ENCODE data around the gene AKAP8.

Gene AKAP8

DNA sequence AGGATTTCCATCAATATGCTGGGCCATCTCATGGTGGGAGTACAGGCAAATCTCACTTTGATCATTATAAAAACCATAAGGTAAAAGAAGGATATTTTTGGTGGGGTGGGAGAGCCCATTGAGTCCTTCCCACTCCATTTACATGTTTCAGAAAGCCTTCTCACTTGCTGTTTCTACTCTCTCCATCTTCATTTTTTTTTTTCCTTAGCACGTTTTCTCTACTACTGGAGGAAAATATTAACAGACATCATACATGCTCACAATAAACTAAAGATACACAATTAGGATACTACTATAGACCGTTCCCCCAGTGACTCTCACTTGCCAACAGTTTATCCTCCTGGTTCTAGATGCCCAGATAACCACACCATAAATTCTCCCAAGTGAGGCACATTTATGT is 1.8 kb upstream of the AKAP8 start:
- Histone ChIP-seq H3K4me3 (ENCODE audit: low read length, poor library complexity, severe bottlenecking) (no peak overlapping the region), H3K79me2 (ENCODE audit: insufficient read depth, low read length) (peaks cover 33% of the 10 kb centered on the region), H3K4me2 (ENCODE audit: low read depth, low read length, poor library complexity, severe bottlenecking) (no peak overlapping the region), H3K9me2 (replicated peaks; ENCODE audit: low read depth, low read length) (no peaks in the 10 kb centered on the region), H3F3A (ENCODE audit: low read depth) (no peaks in the 10 kb centered on the region; the same call in 1 of the 2 replicates), H3K27me3 (ENCODE audit: insufficient read depth, low read length, poor library complexity, severe bottlenecking) (peaks cover 8% of the 10 kb centered on the region), H3K9me3 (ENCODE audit: insufficient read depth, low read depth, low read length) (no peaks in the 10 kb centered on the region), H3K9ac (ENCODE audit: low read depth, low read length, poor library complexity, severe bottlenecking) (no peak overlapping the region), H4K20me1 (ENCODE audit: insufficient read depth, low read length, poor library complexity, severe bottlenecking) (peaks cover 24% of the 10 kb centered on the region), H3K36me3 (ENCODE audit: insufficient read depth, low read length) (peaks cover 20% of the 10 kb centered on the region; the same call in 1 of the 2 replicates), H3K4me1 (ENCODE audit: insufficient read depth, low read length, poor library complexity, severe bottlenecking) (peaks cover 20% of the 10 kb centered on the region), H2AFZ (ENCODE audit: low read length) (no peak overlapping the region)
- TF ChIP-seq, protein P1, sequence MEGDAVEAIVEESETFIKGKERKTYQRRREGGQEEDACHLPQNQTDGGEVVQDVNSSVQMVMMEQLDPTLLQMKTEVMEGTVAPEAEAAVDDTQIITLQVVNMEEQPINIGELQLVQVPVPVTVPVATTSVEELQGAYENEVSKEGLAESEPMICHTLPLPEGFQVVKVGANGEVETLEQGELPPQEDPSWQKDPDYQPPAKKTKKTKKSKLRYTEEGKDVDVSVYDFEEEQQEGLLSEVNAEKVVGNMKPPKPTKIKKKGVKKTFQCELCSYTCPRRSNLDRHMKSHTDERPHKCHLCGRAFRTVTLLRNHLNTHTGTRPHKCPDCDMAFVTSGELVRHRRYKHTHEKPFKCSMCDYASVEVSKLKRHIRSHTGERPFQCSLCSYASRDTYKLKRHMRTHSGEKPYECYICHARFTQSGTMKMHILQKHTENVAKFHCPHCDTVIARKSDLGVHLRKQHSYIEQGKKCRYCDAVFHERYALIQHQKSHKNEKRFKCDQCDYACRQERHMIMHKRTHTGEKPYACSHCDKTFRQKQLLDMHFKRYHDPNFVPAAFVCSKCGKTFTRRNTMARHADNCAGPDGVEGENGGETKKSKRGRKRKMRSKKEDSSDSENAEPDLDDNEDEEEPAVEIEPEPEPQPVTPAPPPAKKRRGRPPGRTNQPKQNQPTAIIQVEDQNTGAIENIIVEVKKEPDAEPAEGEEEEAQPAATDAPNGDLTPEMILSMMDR (conservative IDR thresholded peaks at IDR 0.05; ENCODE audit: low read length), result no peak
- no peak for TF ChIP-seq EZH2phosphoT487 (IDR thresholded peaks at IDR 0.05; ENCODE audit: borderline replicate concordance)

DNA sequence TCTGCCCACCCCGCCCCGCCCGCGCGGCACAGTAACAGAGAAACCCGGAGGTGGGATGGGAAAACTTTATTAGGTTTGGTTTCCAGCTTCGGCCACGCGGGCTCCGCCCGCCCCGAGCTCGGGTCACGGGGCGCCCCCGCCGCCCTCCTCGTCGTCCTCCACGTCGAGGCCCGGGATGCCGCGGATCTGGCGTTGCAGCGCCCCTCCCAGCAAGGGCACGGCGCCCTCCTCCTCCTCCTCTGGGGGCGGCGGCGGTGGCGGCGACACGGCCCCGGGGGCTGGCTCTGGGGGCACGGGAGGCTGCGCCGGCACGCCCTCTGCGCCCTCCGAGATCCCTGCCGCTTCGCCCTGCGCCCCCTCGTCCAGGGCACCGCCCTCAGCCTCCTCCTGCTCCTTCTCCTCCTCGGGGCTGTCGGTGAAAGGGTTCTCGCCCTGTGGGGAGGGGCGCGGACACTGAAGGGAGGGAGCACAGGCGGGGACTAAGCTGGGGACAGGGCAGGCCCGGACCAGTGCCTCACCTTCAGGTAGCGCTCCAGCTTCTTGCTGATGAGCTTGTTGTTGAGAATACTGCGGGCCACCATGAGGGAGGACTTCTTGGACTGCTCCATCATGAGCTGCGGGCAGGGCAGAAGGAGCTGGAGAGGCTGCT is 536 bp upstream of the AKAP8 start:
- peak overlapping the region; percentile 59 for H3K4me3 ChIP-seq (ENCODE audit: low read length, poor library complexity, severe bottlenecking)
- peaks cover 22% of the 10 kb centered on the region for H3K4me1 ChIP-seq (ENCODE audit: insufficient read depth, low read length, poor library complexity, severe bottlenecking)
- peaks cover 34% of the 10 kb centered on the region for H4K20me1 ChIP-seq (ENCODE audit: insufficient read depth, low read length, poor library complexity, severe bottlenecking)
- H3K27me3 ChIP-seq (ENCODE audit: insufficient read depth, low read length, poor library complexity, severe bottlenecking), result peaks cover 8% of the 10 kb centered on the region
- no peak overlapping the region; the same call in 1 of the 2 replicates for H2AFZ ChIP-seq (ENCODE audit: low read length)
- peaks cover 40% of the 10 kb centered on the region for H3K79me2 ChIP-seq (ENCODE audit: insufficient read depth, low read length)
- H3K9me2 ChIP-seq (replicated peaks; ENCODE audit: low read depth, low read length), result no peaks in the 10 kb centered on the region
- no peaks in the 10 kb centered on the region; the same call in 1 of the 2 replicates for H3F3A ChIP-seq (ENCODE audit: low read depth)
- TF ChIP-seq EZH2phosphoT487 (IDR thresholded peaks at IDR 0.05; ENCODE audit: borderline replicate concordance), result no peak
- TF ChIP-seq, protein P1 (conservative IDR thresholded peaks at IDR 0.05; ENCODE audit: low read length), result no peak
- H3K4me2 ChIP-seq (ENCODE audit: low read depth, low read length, poor library complexity, severe bottlenecking), result peak overlapping the region; percentile 60
- H3K9ac ChIP-seq (ENCODE audit: low read depth, low read length, poor library complexity, severe bottlenecking), result peak overlapping the region; percentile 44
- peaks cover 16% of the 10 kb centered on the region; the same call in 1 of the 2 replicates for H3K36me3 ChIP-seq (ENCODE audit: insufficient read depth, low read length)
- no peaks in the 10 kb centered on the region for H3K9me3 ChIP-seq (ENCODE audit: insufficient read depth, low read depth, low read length)

DNA sequence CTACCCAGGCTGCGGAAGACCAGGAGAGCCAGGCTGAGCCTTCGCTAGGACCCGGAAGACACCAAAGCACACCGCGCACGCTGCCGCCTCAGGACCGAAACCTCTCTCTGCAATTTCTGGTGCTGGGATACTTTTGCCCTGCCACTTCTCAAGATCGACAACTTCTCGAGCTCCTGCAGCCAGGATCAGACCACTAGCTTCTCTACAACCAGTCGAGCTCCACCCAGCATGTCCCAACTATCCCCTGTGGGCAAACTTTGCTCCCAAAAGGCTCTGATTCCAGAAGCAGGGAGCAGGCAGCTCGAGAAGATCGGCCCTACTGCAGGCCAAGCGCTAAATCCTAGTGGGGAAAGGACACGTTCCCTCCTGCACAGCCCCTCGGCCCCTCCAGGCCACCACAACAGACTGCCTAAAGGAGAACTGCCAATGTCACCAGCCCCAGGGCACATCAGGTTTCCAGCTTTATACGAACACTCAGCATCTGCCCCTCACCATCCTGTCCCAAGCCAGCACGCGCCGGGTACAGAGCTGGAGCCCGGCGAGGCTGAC is 979 bp downstream of the AKAP8 start:
- no peaks in the 10 kb centered on the region; the same call in 1 of the 2 replicates for H3F3A ChIP-seq (ENCODE audit: low read depth)
- H3K79me2 ChIP-seq (ENCODE audit: insufficient read depth, low read length), result peaks cover 56% of the 10 kb centered on the region
- H3K27me3 ChIP-seq (ENCODE audit: insufficient read depth, low read length, poor library complexity, severe bottlenecking), result peaks cover 8% of the 10 kb centered on the region
- H2AFZ ChIP-seq (ENCODE audit: low read length), result peak overlapping the region; percentile 77
- H3K4me2 ChIP-seq (ENCODE audit: low read depth, low read length, poor library complexity, severe bottlenecking), result peak overlapping the region; percentile 92
- no peaks in the 10 kb centered on the region for H3K9me2 ChIP-seq (replicated peaks; ENCODE audit: low read depth, low read length)
- H3K9ac ChIP-seq (ENCODE audit: low read depth, low read length, poor library complexity, severe bottlenecking), result peak overlapping the region; percentile 96
- peaks cover 22% of the 10 kb centered on the region for H3K4me1 ChIP-seq (ENCODE audit: insufficient read depth, low read length, poor library complexity, severe bottlenecking)
- H3K9me3 ChIP-seq (ENCODE audit: insufficient read depth, low read depth, low read length), result no peaks in the 10 kb centered on the region
- H4K20me1 ChIP-seq (ENCODE audit: insufficient read depth, low read length, poor library complexity, severe bottlenecking), result peaks cover 49% of the 10 kb centered on the region
- peak overlapping the region; percentile 100 for H3K4me3 ChIP-seq (ENCODE audit: low read length, poor library complexity, severe bottlenecking)
- H3K36me3 ChIP-seq (ENCODE audit: insufficient read depth, low read length), result peaks cover 20% of the 10 kb centered on the region; the same call in 1 of the 2 replicates
- TF ChIP-seq, protein P1 (conservative IDR thresholded peaks at IDR 0.05; ENCODE audit: low read length), result no peak
- TF ChIP-seq EZH2phosphoT487 (IDR thresholded peaks at IDR 0.05; ENCODE audit: borderline replicate concordance), result no peak

All from Loucy (cell line).